Breast epithelium (tissue), 4 donors: ENCODE measurements around the gene ARID1B. TPM values are rescaled to one million over a fixed set of nuclear protein-coding genes. Genes with fewer than 3 reads are reported as not detected.

Source experiments
- DNase-seq, 2 donors: peaks; one replicate each; pipeline ENCODE4 v3.0.0-alpha.2; 2019; ENCODE audit warnings: low spot score in 2 of 2
- H3K27ac ChIP-seq, 2 donors: fragments of 200-600 bp; sonication (generic) in 1 of 2; one replicate each; pipeline ENCODE4 v1.5.1; 2016 to 2019; ENCODE audit warnings: mild to moderate bottlenecking in 1 of 2
- H3K27me3 ChIP-seq, 2 donors: fragments of 200-600 bp; sonication (generic) in 1 of 2; one replicate each; pipeline versions ENCODE4 v1.5.1 to v1.6.0; 2017 to 2019; ENCODE audit warnings: control low read depth in 1 of 2, mild to moderate bottlenecking in 1 of 2
- H3K36me3 ChIP-seq: fragments of 200-600 bp; one replicate; pipeline ENCODE4 v1.5.1; 2019
- H3K4me1 ChIP-seq, 2 donors: fragments of 200-600 bp; sonication (generic); one replicate each; pipeline ENCODE4 v1.5.1; 2016 to 2019; ENCODE audit warnings: control low read depth in 1 of 2
- H3K4me3 ChIP-seq, 3 donors: fragments of 200-600 bp; sonication (generic); 1 replicate in 2 of 3; 2 replicates in 1 of 3; pipeline ENCODE4 v1.5.1; 2016 to 2019; ENCODE audit warnings: mild to moderate bottlenecking in 3 of 3, moderate library complexity in 2 of 3
- H3K9me3 ChIP-seq, 2 donors: fragments of 200-600 bp; sonication (generic) in 1 of 2; one replicate each; pipeline ENCODE4 v1.5.1; 2016 to 2019; ENCODE audit warnings: control low read depth in 1 of 2
- CTCF ChIP-seq, 3 donors: fragments of 450-650 bp; IDR thresholded peaks; one replicate each; pipeline ENCODE4 v1.5.1; 2016 to 2017; ENCODE audit warnings: antibody characterized with exemption in 3 of 3, mild to moderate bottlenecking in 3 of 3, moderate library complexity in 3 of 3
- POLR2A ChIP-seq: fragments of 450-650 bp; IDR thresholded peaks from one replicate; pipeline ENCODE4 v1.6.1; 2016; ENCODE audit warnings: antibody characterized with exemption, mild to moderate bottlenecking, moderate library complexity
- POLR2AphosphoS5 ChIP-seq, 3 donors: sonication (generic); formaldehyde crosslinking; IDR thresholded peaks; one replicate each; pipeline ENCODE4 v1.6.1; 2017; ENCODE audit warnings: antibody characterized with exemption in 3 of 3
- intact Hi-C: fragments of 100-400 bp; cut with DNase I; formaldehyde crosslinking; loops from one replicate; pipeline ENCODE4 v1.15.1; 2023; ENCODE audit warnings: low total_unique reads
- total RNA-seq, 3 donors: library from RNA; depleted of rRNA; stranded (reverse); fragments of >200 nt; gene quantifications; one replicate each; pipeline ENCODE4 v1.1.0, GENCODE V29; 2016

Gene ARID1B
- total RNA-seq, 3 donors from 2014 or later = 99.9 to 205 (median 131) TPM

GRCh38 chr6:157128235-157128775 lies 351.1 kb downstream of the ARID1B start:
- Histone ChIP-seq H3K27me3 (no peaks in the 10 kb centered on the region), H3K4me3 (no peak overlapping the region), H3K9me3 (no peaks in the 10 kb centered on the region), H3K4me1 (no peaks in the 10 kb centered on the region), H3K27ac (no peak overlapping the region), H3K36me3 (no peaks in the 10 kb centered on the region)
- TF ChIP-seq POLR2AphosphoS5 (IDR thresholded peaks at IDR 0.05) (no peak), CTCF (IDR thresholded peaks at IDR 0.05) (no peak), POLR2A (no peak)
- no peak for DNase-seq
- intact Hi-C loops = no loop called here

- no peak for DNase-seq
- no peaks in the 10 kb centered on the region for H3K27me3 ChIP-seq
- no peak overlapping the region for H3K27ac ChIP-seq
- no peak overlapping the region for H3K4me3 ChIP-seq
- TF ChIP-seq POLR2AphosphoS5 (IDR thresholded peaks at IDR 0.05) (no peak), CTCF (IDR thresholded peaks at IDR 0.05) (no peak), POLR2A (no peak)
- no peaks in the 10 kb centered on the region for H3K9me3 ChIP-seq
- H3K4me1 ChIP-seq = no peaks in the 10 kb centered on the region
- no peaks in the 10 kb centered on the region for H3K36me3 ChIP-seq
- intact Hi-C loops = no loop called here
These were observed 354.1 kb downstream of the ARID1B start for GRCh38 chr6:157131250-157131649.

GRCh38 chr6:157133856-157134255 lies 356.7 kb downstream of the ARID1B start:
- DNase-seq = no peak
- TF ChIP-seq CTCF (IDR thresholded peaks at IDR 0.05) (no peak), POLR2A (no peak), POLR2AphosphoS5 (IDR thresholded peaks at IDR 0.05) (no peak)
- no peaks in the 10 kb centered on the region for H3K27me3 ChIP-seq
- intact Hi-C loops = no loop called here
- peak overlapping the region; percentile 49 to 53 for H3K27ac ChIP-seq
- no peaks in the 10 kb centered on the region for H3K9me3 ChIP-seq
- H3K4me3 ChIP-seq = no peak overlapping the region
- no peaks in the 10 kb centered on the region for H3K36me3 ChIP-seq
- H3K4me1 ChIP-seq = no peaks in the 10 kb centered on the region

- TF ChIP-seq POLR2A (no peak), POLR2AphosphoS5 (IDR thresholded peaks at IDR 0.05) (no peak), CTCF (IDR thresholded peaks at IDR 0.05) (no peak)
- Histone ChIP-seq H3K4me1 (no peaks in the 10 kb centered on the region), H3K36me3 (no peaks in the 10 kb centered on the region), H3K4me3 (no peak overlapping the region), H3K27ac (peak overlapping the region; percentile 49 to 53), H3K27me3 (no peaks in the 10 kb centered on the region), H3K9me3 (no peaks in the 10 kb centered on the region)
- no peak for DNase-seq
- intact Hi-C loops = no loop called here
These were observed 357.3 kb downstream of the ARID1B start for GRCh38 chr6:157134402-157135047.

GRCh38 chr6:157135691-157136090 lies 358.5 kb downstream of the ARID1B start:
- Histone ChIP-seq H3K27ac (no peak overlapping the region), H3K4me1 (no peaks in the 10 kb centered on the region), H3K27me3 (no peaks in the 10 kb centered on the region)

More at GRCh38 chr6:157135691-157136090, 358.5 kb downstream of the ARID1B start:
- no peak for TF ChIP-seq POLR2A
- TF ChIP-seq POLR2AphosphoS5 (IDR thresholded peaks at IDR 0.05) = no peak
- TF ChIP-seq CTCF (IDR thresholded peaks at IDR 0.05) = no peak
- intact Hi-C loops = no loop called here
- no peak overlapping the region for H3K4me3 ChIP-seq
- no peaks in the 10 kb centered on the region for H3K9me3 ChIP-seq
- no peak for DNase-seq
- H3K36me3 ChIP-seq = no peaks in the 10 kb centered on the region
